ENCODE results near the gene TAF6L.
"Not testable (repeated sequence)": the region's sequence is repeated elsewhere in the genome, so short reads cannot be mapped to it uniquely, and the experiment has no call there.

The TAF6L gene

GRCh38 chr11:62757846-62758788 is 13.1 kb upstream of the TAF6L start:
- no peak for DNase-seq

GRCh38 chr11:62760867-62761227 is 10.3 kb upstream of the TAF6L start:
- not testable (repeated sequence) for DNase-seq

- DNase-seq: no peak
Observed at GRCh38 chr11:62770778-62771143, 435 bp upstream of the TAF6L start.

GRCh38 chr11:62774407-62774806 is 3.2 kb downstream of the TAF6L start:
- DNase-seq: no peak

DNA sequence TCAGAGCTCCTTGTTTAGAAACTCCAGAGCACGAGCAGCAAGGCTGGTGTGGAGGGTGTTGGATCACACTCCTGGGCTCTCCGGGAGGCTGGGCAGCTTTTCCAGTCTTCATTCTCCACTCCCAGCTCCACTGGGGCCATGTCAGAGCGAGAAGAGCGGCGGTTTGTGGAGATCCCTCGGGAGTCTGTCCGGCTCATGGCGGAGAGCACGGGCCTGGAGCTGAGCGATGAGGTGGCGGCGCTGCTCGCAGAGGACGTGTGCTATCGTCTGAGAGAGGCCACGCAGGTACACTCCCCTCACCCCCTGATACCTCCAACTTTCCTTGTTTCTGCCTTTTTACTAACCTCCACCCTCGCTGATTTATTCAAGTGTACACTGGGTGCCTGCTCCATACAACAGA is 4.5 kb downstream of the TAF6L start:
- no peak for DNase-seq

DNA sequence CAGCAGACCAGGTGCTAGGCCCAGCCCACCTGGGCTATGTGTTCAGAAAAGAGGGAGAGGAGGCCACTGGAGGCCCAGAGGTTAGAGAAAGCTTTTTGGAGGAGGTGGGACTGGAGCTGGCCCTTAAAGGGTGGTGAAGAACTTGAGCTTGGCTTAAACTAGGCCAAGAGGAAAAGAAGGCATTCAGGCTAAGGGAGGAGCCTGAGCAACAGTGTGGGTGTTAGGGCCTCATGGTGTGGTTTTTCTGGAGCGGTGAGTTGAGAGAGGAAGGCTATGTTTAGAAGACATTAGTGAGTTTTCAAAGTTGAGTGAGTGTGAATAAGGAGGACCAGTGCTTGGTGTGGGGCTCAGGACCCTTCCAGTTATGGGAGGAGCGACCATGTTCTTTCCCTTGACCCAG is 6.2 kb downstream of the TAF6L start:
- DNase-seq: no peak

DNA sequence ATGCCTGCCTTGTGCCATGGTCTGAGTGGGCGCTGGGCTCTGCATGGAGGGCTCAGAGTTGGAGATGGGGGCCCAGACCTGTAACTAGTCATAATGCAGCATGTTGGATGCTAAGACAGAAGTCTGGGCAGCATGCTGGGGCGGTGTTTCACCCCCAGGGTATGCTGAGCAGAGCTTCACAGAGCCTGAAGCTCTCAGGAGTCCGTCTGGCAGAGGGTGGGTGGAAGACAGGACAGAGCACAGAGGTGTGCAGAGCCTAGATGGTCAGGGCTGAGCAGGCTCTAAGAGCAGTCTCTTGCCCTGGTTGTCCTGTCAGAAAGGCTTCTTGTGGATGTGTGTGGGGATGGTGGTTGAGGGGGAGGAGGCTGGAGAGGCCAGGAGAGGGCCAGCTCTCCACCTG is 7.2 kb downstream of the TAF6L start:
- DNase-seq: no peak

GRCh38 chr11:62782753-62783152 is 11.6 kb downstream of the TAF6L start:
- DNase-seq: no peak

- peak; percentile 67 to 79 (median 74) for DNase-seq
Observed at GRCh38 chr11:62786318-62787004, 15.3 kb downstream of the TAF6L start.

DNA sequence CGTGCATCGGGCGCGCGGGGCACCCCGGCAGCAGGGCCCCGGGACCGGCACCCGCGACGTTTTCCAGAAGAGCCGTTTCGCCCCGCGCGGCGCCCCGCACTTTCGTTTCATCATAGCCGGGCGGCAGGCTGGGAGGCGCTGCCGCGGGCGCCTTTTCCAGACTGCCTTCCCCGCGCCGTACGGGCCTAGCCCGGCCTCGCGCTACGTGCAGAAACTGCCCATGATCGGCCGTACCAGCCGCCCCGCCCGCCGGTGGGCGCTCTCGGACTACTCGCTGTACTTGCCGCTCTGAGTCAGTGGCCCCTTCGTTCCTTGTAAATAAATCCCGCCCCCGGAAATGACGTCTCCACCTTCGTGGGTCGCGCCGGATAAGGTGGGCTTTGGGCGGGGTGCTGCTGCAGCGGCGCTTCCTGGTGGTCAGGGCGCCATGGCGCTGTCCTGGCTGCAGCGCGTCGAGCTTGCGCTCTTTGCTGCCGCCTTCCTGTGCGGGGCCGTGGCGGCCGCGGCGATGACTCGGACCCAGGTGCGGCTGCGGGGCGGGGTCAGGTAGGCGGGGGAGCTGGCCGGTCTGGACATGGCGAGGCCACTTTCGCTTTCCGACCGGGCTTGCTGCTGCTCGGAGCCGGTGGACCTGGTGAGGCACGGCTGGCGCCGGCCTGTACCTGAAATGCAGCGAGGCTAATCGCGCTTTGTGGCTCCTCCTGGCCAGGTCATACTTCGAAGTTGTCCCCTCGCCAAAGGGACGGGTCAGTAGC is 16.0 kb downstream of the TAF6L start, which contains the start of gene TMEM179B:
TSS of gene TMEM179B (plus strand) at position 398 of the 755 bp plus-strand sequence. CDS start at position 428, 30 bp downstream.
- peak; percentile 95 to 98 (median 96) for DNase-seq

DNA sequence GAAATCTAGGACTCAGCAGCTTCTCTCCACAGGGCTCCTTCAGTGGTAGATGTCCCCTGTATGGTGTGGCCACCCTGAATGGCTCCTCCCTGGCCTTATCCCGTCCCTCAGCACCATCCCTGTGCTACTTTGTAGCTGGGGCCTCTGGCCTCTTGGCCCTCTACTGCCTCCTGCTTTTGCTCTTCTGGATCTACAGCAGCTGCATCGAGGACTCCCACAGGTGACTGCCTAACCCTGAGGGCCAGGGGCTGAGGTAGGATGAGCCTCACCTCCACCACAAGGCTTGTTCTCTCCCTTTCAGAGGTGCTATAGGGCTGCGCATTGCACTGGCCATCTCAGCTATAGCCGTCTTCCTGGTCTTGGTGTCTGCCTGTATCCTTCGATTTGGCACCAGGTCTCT is 17.8 kb downstream of the TAF6L start:
- DNase-seq: no peak

GRCh38 chr11:62789576-62789975 is 18.4 kb downstream of the TAF6L start:
- no peak for DNase-seq

- peak; percentile 74 to 89 (median 81) for DNase-seq
Observed at GRCh38 chr11:62791501-62792201, 20.5 kb downstream of the TAF6L start, which contains the start of gene TMEM223. TMEM223 (minus strand) TSS chr11:62792006; CDS start chr11:62791994, 12 bp downstream.

GRCh38 chr11:62792202-62792575 is 21.0 kb downstream of the TAF6L start:
- no peak for DNase-seq

DNA sequence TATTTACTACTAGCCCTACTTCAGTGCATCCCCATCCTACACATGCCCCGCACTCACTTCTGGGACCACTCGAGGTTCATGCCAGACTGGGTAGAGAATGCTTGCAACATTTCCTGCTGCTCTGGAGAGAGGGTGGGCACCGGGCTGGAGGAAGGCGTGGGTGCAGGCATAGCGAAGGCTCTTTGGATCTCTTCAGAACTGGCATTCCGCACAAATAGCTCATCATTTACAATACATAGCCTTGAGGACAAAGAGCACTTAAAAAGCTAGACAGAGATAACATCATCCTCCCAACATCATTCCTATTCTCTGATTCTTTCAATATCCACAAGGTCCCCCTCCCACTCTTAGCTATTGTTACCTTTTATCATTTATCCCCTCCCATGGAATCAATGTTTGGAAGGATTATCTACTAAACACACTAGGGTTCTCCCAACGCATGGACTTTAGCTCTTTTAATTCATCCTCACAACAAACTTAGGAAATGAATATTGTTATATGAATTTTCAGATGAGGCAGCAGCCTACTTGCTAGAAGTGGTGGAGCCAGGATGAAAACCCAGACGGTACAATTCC is 23.1 kb downstream of the TAF6L start:
- no peak for DNase-seq

- no peak for DNase-seq
Observed at GRCh38 chr11:62796281-62796680, 25.1 kb downstream of the TAF6L start.

DNA sequence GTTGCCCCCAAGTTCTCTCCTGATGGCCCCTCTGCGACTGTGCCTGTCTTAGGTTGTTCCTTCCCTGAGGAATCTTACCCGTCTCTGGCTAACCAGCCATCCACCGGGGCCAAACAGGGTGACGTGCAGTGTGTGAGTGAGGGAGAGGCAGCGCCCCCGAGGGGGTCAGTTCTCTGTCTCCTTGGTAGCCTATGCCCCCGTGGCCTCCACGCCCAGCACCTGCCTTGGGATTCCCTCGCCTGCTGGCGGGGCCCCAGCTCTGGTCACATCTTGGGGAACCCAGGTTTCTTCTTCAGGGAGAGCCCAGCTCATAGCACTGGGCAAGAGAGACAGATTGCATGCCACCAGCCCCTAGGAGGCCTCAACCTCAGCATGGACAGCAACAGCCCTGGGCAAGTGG is 28.3 kb downstream of the TAF6L start:
- DNase-seq: no peak

DNA sequence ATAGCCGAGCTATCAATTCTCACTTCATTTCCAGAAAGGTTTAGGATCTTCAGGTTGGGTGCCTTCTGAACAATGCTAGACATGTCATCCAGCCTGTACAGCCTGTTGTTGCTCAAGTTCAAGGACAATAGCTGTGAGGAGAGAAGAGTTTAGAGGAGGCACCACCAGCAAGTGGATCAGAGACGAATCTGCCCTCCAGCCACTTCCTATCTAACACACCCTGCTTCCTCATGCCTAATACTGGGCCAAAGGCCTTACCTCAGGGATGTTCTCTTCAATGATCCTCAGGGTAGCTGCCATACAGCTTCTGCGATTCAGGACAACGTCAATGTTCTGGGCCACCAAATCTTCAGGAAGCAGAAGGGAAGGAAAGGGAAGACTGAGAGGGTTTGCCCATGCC is 29.9 kb downstream of the TAF6L start:
- no peak for DNase-seq

GRCh38 chr11:62804310-62805075 is 33.3 kb downstream of the TAF6L start:
- DNase-seq: no peak

DNA sequence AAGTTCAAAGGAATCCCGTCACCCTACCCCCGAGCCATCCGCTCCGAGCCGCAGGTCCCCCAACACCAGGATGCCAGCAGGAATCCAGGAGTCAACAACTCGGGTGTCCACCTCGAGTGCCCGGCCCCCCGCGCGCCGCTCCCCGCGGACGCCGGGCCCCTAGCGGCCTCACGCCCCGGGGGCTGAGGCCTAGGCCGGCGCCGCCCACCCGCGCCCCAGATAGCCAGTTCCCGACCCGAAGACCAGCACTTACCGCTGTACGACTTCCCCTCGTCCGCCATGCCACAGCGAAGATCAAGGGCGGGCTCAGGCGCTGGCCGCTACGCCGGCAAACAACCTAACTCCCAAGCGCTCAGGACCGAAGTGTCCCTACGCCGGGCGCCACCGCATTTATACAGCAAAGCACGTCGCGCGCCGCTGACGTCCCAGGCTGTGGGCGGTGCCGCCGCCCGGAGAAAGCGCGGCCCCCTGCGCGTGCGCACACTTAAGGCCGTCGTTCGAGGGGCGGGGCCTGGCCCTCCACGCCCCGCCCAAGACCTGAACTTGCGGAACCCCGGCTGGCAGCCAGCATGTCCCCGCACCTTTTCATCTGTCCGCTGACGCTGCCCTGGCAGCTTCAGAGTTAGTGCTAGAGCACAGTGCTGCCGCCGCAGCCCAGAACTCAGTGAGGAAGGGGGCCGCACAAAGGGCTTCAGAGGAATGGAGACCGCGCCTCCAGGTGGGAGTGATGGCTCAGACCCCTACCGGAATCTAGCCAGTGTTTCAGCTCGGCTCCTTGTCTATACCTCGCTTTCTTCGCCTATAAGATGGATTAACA is 34.1 kb downstream of the TAF6L start, which contains the start of gene NXF1:
TSS of gene NXF1 (minus strand) at position 365 of the 817 bp plus-strand sequence. CDS start at position 281, 84 bp downstream.
- peak; percentile 91 to 97 (median 93) for DNase-seq
